ENCODE results near the gene LEF1. TPM values are rescaled to one million over a fixed set of nuclear protein-coding genes. Genes with fewer than 3 reads are reported as not detected.

LEF1 gene
- polyA plus RNA-seq, 1 donor (not counting 4 experiments of a cell fraction or from before 2014, with no cell fraction given), result 1.5 TPM

- Histone ChIP-seq H3K9me3 (ENCODE audit: control insufficient read depth, low read depth, low read length) (no peaks in the 10 kb centered on the region), H3K4me1 (ENCODE audit: control insufficient read depth, extremely low read depth, insufficient read depth, low read length) (peaks cover 3% of the 10 kb centered on the region), H3K9me1 (ENCODE audit: control insufficient read depth, extremely low read depth, insufficient read depth, low read length) (no peaks in the 10 kb centered on the region), H4K20me1 (ENCODE audit: control insufficient read depth, extremely low read depth, insufficient read depth, low read length) (no peaks in the 10 kb centered on the region), H3K4me2 (ENCODE audit: control insufficient read depth, extremely low read depth, insufficient read depth, low read depth, low read length) (no peak overlapping the region), H3K79me2 (ENCODE audit: control insufficient read depth, insufficient read depth, low read length) (no peaks in the 10 kb centered on the region), H3K36me3 (ENCODE audit: control insufficient read depth in 2 of 2, extremely low read depth in 1 of 2, insufficient read depth in 2 of 2, low read length in 2 of 2) (no peaks in the 10 kb centered on the region), H3K9ac (ENCODE audit: control insufficient read depth, extremely low read depth, insufficient read depth, low read length) (no peak overlapping the region), H2AFZ (ENCODE audit: control insufficient read depth, low read length) (no peak overlapping the region), H3K27me3 (ENCODE audit: control insufficient read depth, extremely low read depth, insufficient read depth, low read length) (peaks cover 32% of the 10 kb centered on the region), H3K27ac (ENCODE audit: control insufficient read depth, insufficient read depth, low read length) (no peak overlapping the region), H3K4me3 (ENCODE audit: control insufficient read depth in 2 of 3, extremely low read depth in 1 of 3, insufficient read depth in 2 of 3, low read depth in 1 of 3, low read length in 3 of 3) (no peak overlapping the region)
- no peak for DNase-seq (ENCODE audit: low read depth, low spot score)
- no peak for TF ChIP-seq EZH2 (IDR thresholded peaks at IDR 0.05; ENCODE audit: low read length)
- no peak for TF ChIP-seq CTCF (optimal IDR thresholded peaks at IDR 0.05 in 1 of 3, IDR thresholded peaks at IDR 0.05 in 1 of 3, conservative IDR thresholded peaks at IDR 0.05 in 1 of 3; ENCODE audit: extremely low read depth in 1 of 3, insufficient read depth in 2 of 3, low read length in 3 of 3)
- no peak for FAIRE-seq
- dilution Hi-C loops (cut with MboI; ENCODE audit: extremely low pct_ligation_motif_present, low sequenced_read_pairs), result no loop called here
Measured at GRCh38 chr4:108175966-108176365, 7.2 kb upstream of the LEF1 start.

GRCh38 chr4:108174856-108175255 is 6.1 kb upstream of the LEF1 start:
- Histone ChIP-seq H3K9me3 (ENCODE audit: control insufficient read depth, low read depth, low read length) (no peaks in the 10 kb centered on the region), H3K27me3 (ENCODE audit: control insufficient read depth, extremely low read depth, insufficient read depth, low read length) (peaks cover 42% of the 10 kb centered on the region), H3K4me1 (ENCODE audit: control insufficient read depth, extremely low read depth, insufficient read depth, low read length) (peaks cover 3% of the 10 kb centered on the region), H3K79me2 (ENCODE audit: control insufficient read depth, insufficient read depth, low read length) (no peaks in the 10 kb centered on the region), H3K9me1 (ENCODE audit: control insufficient read depth, extremely low read depth, insufficient read depth, low read length) (no peaks in the 10 kb centered on the region), H4K20me1 (ENCODE audit: control insufficient read depth, extremely low read depth, insufficient read depth, low read length) (no peaks in the 10 kb centered on the region), H3K27ac (ENCODE audit: control insufficient read depth, insufficient read depth, low read length) (no peak overlapping the region), H3K36me3 (ENCODE audit: control insufficient read depth in 2 of 2, extremely low read depth in 1 of 2, insufficient read depth in 2 of 2, low read length in 2 of 2) (no peaks in the 10 kb centered on the region), H3K4me2 (ENCODE audit: control insufficient read depth, extremely low read depth, insufficient read depth, low read depth, low read length) (no peak overlapping the region), H3K9ac (ENCODE audit: control insufficient read depth, extremely low read depth, insufficient read depth, low read length) (no peak overlapping the region), H3K4me3 (ENCODE audit: control insufficient read depth in 2 of 3, extremely low read depth in 1 of 3, insufficient read depth in 2 of 3, low read depth in 1 of 3, low read length in 3 of 3) (no peak overlapping the region), H2AFZ (ENCODE audit: control insufficient read depth, low read length) (no peak overlapping the region)
- DNase-seq (ENCODE audit: low read depth, low spot score), result no peak
- TF ChIP-seq CTCF (optimal IDR thresholded peaks at IDR 0.05 in 1 of 3, IDR thresholded peaks at IDR 0.05 in 1 of 3, conservative IDR thresholded peaks at IDR 0.05 in 1 of 3; ENCODE audit: extremely low read depth in 1 of 3, insufficient read depth in 2 of 3, low read length in 3 of 3) (no peak), EZH2 (IDR thresholded peaks at IDR 0.05; ENCODE audit: low read length) (no peak)
- FAIRE-seq, result no peak
- dilution Hi-C loops (cut with MboI; ENCODE audit: extremely low pct_ligation_motif_present, low sequenced_read_pairs), result no loop called here
